Fibroblast of pulmonary artery (primary cell): ENCODE results near the gene CROCC2.

Source experiments
- DNase-seq: peaks from one replicate; pipeline ENCODE4 v3.0.0-alpha.2; 2010; ENCODE audit warnings: low read depth
- H3K4me3 ChIP-seq: replicated peaks from 2 replicates; pipeline ENCODE4 v1.5.1; 2011; ENCODE audit warnings: low read depth, mild to moderate bottlenecking, control low read depth, low read length, moderate library complexity
- CTCF ChIP-seq: IDR thresholded peaks from 2 replicates; pipeline ENCODE4 v1.5.1; 2011; ENCODE audit warnings: mild to moderate bottlenecking, control low read depth, low read length, inconsistent platforms; ENCODE audit errors: missing control alignments

CROCC2 gene

GRCh38 chr2:240956171-240956934, 50.2 kb downstream of the CROCC2 start:
- no peak overlapping the region for H3K4me3 ChIP-seq
- TF ChIP-seq CTCF = no peak
- DNase-seq = no peak

GRCh38 chr2:240956935-240957655, 51.0 kb downstream of the CROCC2 start:
- no peak for TF ChIP-seq CTCF
- no peak for DNase-seq

GRCh38 chr2:240957656-240958365, 51.7 kb downstream of the CROCC2 start:
- DNase-seq = no peak
- no peak overlapping the region for H3K4me3 ChIP-seq
- TF ChIP-seq CTCF = no peak

More at GRCh38 chr2:240956935-240957655, 51.0 kb downstream of the CROCC2 start:
- no peak overlapping the region for H3K4me3 ChIP-seq

- DNase-seq = no peak
- TF ChIP-seq CTCF = no peak
- no peak overlapping the region for H3K4me3 ChIP-seq
Measured at GRCh38 chr2:240958366-240959213, 52.5 kb downstream of the CROCC2 start.

GRCh38 chr2:240959214-240959940, 53.2 kb downstream of the CROCC2 start:
- no peak overlapping the region for H3K4me3 ChIP-seq
- no peak for TF ChIP-seq CTCF
- no peak for DNase-seq

- no peak for TF ChIP-seq CTCF
Measured at GRCh38 chr2:240959941-240960308, 53.8 kb downstream of the CROCC2 start.

More at GRCh38 chr2:240959941-240960308, 53.8 kb downstream of the CROCC2 start:
- no peak for DNase-seq
- H3K4me3 ChIP-seq = no peak overlapping the region
